ENCODE measurements around the gene FTO.

Gene FTO

DNA sequence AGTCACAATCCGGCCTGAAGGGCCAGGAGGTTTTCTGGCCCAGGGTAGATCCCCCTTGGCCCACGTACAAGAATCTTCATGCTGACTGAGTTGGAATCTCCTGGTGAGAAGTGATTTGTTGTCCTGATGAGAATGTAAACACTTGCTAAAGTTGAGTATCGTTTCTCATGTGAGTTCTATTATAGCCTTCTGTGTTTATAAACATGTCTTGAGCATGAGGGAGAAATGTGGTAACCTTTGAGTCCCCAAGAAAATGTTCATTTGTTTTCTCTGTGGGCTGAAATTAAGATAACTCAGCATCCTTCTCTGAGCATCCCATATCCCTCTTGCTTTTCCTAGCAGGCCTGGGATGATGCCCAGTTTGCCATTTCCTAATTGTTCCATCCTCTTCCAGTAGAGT is 204.8 kb downstream of the FTO start:
- no peak for DNase-seq

DNA sequence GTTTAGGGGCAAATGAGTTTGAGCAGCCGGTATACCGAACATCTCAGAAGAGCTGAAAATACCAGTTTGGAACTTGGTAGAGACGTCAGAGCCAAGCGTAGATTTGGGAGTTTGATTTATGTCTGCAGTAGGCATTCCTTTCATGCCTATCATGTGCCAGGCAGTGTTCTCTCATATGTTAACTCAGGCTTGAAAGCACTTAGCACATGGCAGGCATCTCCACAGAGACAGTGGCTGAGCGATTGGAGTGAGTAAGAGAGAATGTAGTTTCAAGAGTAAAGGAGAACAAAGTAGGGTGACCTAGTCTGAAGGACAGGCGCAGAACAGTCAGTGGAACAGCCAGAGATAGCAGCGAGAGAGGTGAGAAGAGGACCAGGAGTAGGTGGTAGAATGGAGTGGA is 207.0 kb downstream of the FTO start:
- no peak for DNase-seq

DNA sequence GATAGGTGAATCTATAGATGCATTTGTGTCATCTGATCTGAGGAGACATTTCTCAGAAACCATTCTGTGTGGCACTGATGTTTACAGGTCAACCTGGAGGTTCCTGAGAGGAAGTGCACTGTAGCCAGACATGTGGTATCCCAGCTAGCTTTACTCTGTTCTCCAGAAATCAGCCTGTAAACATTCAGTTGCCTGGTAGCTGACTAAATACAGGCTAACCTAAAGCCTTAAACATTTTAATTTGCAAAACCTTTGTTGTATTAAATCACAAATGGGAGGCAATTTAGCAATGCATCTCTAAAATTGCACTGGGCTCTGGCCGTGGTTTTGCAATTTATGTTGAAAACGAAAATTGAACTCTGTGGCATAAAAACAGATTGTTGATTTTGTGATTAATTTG is 207.6 kb downstream of the FTO start:
- no peak for DNase-seq

DNA sequence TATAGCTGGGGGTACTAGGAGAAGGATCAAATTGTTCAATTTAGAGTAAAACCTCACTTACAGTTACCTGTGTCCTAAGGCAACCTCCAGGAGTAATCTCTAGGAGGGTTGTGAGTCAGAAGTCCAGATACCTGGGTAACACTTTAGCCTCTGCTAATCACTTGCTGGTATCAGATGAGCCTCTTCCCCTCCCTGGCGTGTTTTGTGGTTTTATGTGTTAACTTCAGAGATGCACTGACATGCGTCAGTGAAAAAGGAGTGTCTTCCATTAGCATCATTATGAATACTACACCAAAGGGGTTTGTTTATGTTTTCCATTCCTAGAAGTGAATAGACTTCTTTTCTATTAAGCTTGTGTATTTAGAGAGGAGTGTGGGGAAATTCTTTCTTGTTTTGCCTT is 208.2 kb downstream of the FTO start:
- DNase-seq, result no peak

DNA sequence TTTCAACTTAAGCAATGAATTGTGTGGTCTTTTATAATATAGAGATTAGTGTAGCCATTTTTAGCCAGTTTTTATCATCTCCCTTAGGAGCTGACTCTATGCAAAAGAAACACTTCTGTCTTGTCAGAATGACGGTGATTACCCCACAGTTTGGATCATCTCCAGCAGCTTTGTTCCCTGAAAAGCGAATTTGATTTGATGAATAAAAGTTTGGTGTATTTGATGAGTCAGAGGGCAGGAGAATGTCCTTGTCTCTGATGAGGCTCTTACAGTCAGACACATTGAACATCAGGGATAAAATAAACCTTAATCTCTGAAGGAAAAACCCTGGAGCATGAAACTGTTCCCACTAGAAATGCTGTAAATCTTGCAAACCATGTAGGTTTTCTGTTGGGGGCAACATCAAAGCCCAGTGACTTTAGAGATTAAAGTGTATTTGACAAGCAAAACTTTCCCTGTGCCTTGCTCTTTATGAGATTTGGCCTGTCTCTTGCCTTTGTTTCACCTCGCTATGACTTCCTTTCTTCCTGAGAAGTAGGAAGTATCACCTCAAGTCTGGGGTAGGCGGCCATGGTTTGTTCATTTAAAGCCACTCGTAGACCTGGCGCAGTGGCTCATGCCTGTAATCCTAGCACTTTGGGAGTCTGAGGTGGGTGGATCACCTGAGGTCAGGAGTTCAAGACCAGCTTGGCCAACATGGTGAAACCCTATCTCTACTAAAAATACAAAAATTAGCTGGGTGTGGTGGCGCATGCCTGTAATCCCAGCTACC is 209.3 kb downstream of the FTO start:
- peak; percentile 34 for DNase-seq

DNA sequence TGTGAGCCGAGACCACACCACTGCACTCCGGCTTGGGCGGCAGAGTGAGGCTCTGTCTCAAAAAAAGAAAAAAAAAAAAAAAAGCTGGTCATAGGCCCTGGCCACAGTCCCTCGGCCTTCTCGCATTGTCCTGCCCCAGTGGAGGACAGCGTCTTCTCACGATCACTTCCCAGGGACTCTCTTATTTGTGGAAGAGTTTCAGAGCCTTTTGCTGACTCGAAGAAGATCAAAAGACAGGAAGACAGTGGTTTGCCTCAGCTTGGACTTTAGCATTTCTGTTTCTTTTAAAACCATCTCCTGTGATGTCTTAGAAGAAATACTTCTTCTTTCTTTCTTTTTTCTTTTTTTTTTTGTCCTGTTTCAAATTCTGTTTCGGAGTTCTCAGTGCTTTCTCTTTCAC is 210.0 kb downstream of the FTO start:
- peak; percentile 30 for DNase-seq

DNA sequence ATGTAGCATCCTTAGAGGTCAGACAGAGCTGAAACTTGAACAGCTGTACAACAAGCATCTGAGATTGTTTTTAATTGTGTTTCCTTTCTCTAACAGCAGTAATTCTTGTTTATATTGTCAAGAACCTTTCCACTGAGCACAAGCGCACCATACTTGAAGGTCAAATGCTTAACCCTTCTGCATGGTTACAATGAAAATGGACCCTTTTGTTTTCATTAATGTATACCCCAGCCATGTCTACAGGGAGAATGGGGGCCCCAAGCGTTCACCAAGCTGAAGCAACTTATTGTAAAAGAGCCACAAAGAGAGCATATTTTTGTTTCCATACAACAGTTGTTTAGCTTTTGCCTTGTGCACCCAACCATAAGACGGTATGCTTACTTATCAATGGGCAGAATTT is 210.8 kb downstream of the FTO start:
- DNase-seq, result no peak

DNA sequence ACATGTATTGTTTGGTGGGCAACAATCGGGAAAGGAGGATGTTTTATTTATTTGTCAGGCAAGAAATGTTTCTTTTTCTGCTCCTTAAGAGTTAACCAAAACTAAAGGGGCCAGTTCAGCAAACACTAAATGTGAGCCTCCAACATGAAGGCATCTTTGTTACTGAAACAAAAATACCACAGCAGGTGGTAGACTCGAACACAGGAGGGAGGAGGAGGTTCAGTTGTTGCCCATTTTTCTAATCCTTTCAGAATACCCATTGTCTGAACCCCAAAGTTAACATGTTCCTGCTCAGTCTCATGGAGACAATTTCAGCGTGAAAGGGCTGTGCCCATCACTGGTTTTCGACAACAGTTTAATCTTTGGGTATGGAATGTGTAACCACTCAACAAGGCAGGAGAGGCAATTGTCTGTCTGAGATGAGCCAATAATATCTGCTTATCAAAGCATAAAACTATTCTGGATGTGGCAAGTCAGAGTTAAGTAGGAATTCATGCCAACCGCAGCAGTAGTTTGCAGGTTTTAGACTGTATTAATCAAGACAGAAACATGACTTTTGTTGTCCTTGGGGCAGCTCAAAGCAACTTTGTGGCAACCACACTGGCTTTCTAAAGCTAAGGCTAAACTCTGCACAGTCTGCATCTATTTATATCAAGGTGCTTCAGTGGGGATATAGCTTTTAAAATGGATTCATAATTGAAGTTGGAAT is 211.7 kb downstream of the FTO start:
- no peak for DNase-seq

DNA sequence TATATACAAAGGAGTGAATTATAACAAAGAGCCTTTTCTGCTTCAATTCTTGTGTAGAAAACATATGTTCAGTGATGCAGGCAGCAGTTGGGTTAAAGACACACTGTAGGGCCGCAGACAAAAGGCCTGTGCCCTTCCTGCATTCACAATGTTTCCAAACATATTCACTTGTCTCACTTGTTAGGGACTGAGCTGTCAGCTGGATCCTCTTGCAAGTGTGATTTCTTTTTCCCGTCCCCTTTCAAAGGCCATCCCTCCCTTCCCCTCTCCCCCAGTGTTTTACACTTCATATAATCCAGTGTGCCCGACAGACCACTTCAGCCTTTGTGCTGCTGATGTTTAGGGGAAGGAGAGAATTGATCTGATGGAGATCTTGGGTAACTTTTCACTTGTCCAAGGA is 217.0 kb downstream of the FTO start:
- no peak for DNase-seq

- no peak for DNase-seq
These were observed 218.3 kb downstream of the FTO start for GRCh38 chr16:53922067-53922806.

GRCh38 chr16:53922807-53923571 is 219.0 kb downstream of the FTO start:
- peak; percentile 41 for DNase-seq

DNA sequence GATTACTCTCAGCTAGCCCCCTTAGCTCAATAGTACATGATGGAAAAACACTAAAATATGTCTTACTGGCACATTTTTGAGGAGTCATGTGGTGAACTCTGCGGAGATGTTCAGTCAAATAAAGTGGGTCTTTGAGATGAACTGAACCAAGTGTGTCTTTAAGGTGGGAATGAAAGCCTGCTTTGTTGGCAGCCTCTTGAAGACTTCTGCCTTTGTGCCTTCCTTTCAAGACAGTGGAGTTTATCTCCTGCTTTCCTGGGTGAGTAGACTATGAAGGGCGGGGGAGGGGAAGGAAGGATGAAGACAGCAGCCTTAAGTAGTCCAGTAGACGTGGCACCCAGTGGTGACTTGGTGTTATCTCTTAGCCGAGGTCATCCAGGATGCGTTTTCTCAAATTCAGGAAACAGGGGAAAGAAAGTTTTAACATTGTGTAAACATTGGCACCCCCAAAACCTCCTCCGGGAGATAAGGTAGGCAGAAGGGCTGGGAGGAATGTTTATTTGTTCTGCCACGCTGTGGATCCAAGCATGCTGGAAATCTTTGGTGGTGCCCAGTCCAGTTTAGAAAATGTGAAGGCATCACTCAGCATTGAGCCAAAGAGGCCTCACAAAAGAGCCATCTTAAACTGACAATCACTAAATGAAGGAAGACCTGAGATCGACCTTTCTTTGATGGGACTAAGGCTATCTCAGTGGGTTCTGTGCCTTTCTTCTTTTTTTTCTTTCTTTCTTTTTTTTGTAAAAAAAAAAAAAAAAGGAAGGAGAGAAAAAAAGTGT is 220.6 kb downstream of the FTO start:
- DNase-seq, result no peak

- no peak for DNase-seq
These were observed 221.1 kb downstream of the FTO start for GRCh38 chr16:53925107-53925410.

DNA sequence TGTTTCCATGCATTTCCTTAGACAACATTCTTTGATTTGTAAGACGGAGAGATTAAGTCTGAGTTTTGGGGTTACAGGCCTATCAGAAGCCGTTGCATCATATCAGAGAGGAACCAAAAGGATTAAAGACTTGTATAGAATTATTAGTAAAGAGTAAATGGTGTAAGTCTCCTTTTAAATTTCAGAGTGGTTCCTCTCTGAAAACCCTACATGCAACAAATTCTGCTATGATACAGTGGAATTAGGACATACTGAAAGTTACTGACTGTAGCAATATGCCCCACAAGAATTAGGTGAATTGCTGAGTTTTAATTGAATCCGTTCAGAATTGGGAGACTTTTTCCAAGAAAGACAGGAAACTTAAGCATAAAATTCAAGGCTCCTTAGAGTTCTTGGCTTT is 221.6 kb downstream of the FTO start:
- no peak for DNase-seq

DNA sequence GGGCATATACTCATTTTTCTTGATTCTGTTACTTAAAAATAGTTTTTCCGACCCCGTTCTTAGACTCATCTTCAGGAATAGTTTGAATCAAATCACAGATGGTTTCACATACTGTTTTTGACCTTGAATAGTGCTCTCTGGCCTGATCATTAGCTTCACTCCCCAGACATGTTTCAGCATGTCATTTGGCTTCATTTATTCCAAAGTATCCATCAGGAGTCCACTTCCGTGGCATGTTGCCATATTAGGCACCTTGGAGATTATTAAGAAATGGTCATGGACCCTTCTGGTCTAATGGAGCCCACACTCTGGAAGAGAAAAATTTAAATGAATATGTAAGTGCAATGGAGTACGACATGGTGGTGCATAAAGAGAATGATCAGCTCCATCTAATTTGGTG is 222.3 kb downstream of the FTO start:
- no peak for DNase-seq

DNA sequence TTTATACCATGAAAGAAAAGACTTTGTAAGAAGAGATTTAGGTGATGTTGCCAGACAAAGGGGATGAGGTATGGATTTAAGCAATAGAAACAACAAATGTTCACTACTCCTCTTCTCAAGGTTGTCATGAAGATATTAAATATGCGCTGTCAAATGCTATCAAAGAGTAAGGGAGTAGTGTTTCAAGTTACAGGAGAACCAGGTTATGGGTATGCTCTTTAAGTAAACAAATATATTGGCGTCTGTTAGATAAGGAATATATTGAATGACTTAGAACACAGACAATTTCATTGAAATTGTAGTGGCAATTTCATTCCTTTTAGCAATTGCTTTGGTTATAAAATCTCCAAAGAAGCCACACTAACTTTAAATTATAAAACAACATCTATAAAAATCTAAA is 229.0 kb downstream of the FTO start:
- DNase-seq, result no peak

DNA sequence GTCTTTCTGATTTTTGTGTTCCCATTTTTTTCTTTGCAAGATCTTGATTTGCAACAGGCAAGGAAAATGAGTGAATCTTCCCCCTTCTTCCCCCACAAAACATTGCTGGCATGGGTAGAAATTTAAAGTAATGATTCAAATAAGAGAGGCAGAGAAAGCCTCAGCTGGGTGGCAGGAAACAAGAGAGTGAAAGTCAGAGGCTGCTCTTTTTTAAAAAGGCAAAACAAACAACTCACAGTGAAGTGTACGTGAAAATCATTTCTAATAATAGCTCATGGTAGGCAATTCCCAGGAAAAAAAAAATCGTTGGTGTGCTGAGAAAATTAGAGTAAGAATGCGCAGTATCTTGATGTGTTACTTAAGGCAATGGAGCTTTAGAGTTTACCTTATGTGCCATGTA is 229.5 kb downstream of the FTO start:
- DNase-seq, result no peak

DNA sequence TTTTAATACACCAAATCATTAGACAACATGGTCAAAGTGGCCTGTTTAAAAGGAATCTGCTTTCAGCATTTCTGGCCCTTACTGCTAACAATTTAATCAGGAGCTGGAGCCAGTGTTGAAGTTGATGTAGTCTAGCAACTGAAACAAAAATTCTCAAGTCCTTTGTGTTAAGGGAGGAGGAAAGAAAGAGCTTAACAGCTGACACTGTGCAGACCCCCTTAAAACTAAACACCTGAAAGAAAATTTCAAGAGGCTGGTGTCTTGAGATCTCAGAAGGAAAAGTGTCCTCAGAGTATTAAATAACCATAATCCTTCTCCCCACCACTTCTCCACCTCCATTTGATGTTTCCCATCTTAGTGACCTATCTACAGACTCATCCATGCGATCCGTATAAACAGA is 232.1 kb downstream of the FTO start:
- DNase-seq, result no peak

GRCh38 chr16:53936529-53936928 is 232.6 kb downstream of the FTO start:
- no peak for DNase-seq

DNA sequence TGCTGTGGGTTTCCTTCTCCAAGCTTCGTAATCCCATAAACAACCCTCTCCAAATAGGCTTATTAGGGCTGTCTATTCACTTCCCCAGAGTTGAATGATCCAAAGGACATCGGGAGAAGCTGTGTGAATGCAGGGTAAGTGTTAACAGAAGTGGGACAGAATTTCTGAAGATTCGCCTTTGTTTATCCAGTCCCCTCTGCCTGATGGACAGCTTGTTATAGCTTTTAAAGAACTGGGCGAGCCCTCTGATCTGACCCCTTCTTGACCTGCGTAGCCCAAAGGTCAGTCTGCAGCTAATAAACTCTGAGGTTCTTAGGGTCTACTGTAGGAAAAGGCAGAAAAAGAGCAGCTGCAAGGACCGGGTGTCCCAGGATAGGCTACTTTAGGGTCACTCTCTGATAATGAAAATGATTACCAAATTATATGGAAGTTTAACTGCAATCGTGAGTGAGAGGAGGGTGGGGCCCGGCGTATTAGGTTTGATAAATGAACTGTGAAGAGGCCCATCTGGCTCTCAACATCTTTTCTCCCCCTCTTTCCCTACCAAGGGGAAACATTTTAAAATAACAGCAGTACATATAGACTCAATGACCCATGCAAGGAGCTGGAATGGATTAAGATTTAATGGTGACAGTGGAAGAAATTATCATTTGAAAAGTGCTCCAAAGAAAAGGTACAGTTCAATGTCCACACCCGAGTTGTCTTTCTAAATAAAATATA is 233.4 kb downstream of the FTO start:
- DNase-seq, result no peak

- no peak for DNase-seq
These were observed 240.1 kb downstream of the FTO start for GRCh38 chr16:53944025-53944424.

DNA sequence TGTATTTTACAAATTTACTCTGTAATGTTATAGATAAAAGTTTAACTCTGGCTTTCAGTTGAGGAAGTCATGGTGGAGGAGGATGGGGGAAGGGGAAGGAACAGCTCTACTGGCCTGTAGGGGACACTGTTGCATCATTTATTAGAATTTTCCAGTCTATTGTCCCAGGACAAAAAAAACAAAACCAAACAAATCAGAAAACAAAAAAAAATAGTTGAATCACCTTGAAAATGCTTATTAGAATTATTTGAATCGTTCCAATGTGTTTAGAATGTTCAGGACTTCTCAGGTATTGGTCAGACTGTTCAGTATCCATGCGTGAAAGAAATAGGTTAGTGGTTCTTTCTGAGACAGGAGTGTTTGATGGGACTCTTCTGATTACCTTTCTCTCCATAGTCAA is 242.0 kb downstream of the FTO start:
- DNase-seq, result no peak
